Breast epithelium (tissue), 4 donors: ENCODE results near the gene ADGRL3. TPM values are rescaled to one million over a fixed set of nuclear protein-coding genes. Genes with fewer than 3 reads are reported as not detected.

Experiments
- DNase-seq, 2 donors: peaks; one replicate each; pipeline ENCODE4 v3.0.0-alpha.2; 2019; ENCODE audit warnings: low spot score in 2 of 2
- H3K27ac ChIP-seq, 2 donors: fragments of 200-600 bp; sonication (generic) in 1 of 2; one replicate each; pipeline ENCODE4 v1.5.1; 2016 to 2019; ENCODE audit warnings: mild to moderate bottlenecking in 1 of 2
- H3K27me3 ChIP-seq, 2 donors: fragments of 200-600 bp; sonication (generic) in 1 of 2; one replicate each; pipeline versions ENCODE4 v1.5.1 to v1.6.0; 2017 to 2019; ENCODE audit warnings: control low read depth in 1 of 2, mild to moderate bottlenecking in 1 of 2
- H3K36me3 ChIP-seq: fragments of 200-600 bp; one replicate; pipeline ENCODE4 v1.5.1; 2019
- H3K4me1 ChIP-seq, 2 donors: fragments of 200-600 bp; sonication (generic); one replicate each; pipeline ENCODE4 v1.5.1; 2016 to 2019; ENCODE audit warnings: control low read depth in 1 of 2
- H3K4me3 ChIP-seq, 3 donors: fragments of 200-600 bp; sonication (generic); 1 replicate in 2 of 3; 2 replicates in 1 of 3; pipeline ENCODE4 v1.5.1; 2016 to 2019; ENCODE audit warnings: mild to moderate bottlenecking in 3 of 3, moderate library complexity in 2 of 3
- H3K9me3 ChIP-seq, 2 donors: fragments of 200-600 bp; sonication (generic) in 1 of 2; one replicate each; pipeline ENCODE4 v1.5.1; 2016 to 2019; ENCODE audit warnings: control low read depth in 1 of 2
- POLR2A ChIP-seq: fragments of 450-650 bp; IDR thresholded peaks from one replicate; pipeline ENCODE4 v1.6.1; 2016; ENCODE audit warnings: antibody characterized with exemption, mild to moderate bottlenecking, moderate library complexity
- POLR2AphosphoS5 ChIP-seq, 3 donors: sonication (generic); formaldehyde crosslinking; IDR thresholded peaks; one replicate each; pipeline ENCODE4 v1.6.1; 2017; ENCODE audit warnings: antibody characterized with exemption in 3 of 3
- intact Hi-C: fragments of 100-400 bp; cut with DNase I; formaldehyde crosslinking; loops from one replicate; pipeline ENCODE4 v1.15.1; 2023; ENCODE audit warnings: low total_unique reads
- total RNA-seq, 3 donors: library from RNA; depleted of rRNA; stranded (reverse); fragments of >200 nt; gene quantifications; one replicate each; pipeline ENCODE4 v1.1.0, GENCODE V29; 2016
- TF ChIP-seq, protein P1 (sequence below), 3 donors: fragments of 450-650 bp; IDR thresholded peaks; one replicate each; pipeline ENCODE4 v1.5.1; 2016 to 2017; ENCODE audit warnings: antibody characterized with exemption in 3 of 3, mild to moderate bottlenecking in 3 of 3, moderate library complexity in 3 of 3

ADGRL3 gene
- total RNA-seq, 3 donors from 2014 or later: 4.2 to 8.2 (median 6.6) TPM

GRCh38 chr4:61603086-61603485 lies 403.0 kb downstream of the ADGRL3 start:
- H3K4me3 ChIP-seq: no peak overlapping the region
- no peaks in the 10 kb centered on the region for H3K36me3 ChIP-seq
- H3K27me3 ChIP-seq: no peaks in the 10 kb centered on the region
- H3K4me1 ChIP-seq: no peaks in the 10 kb centered on the region
- no peaks in the 10 kb centered on the region for H3K9me3 ChIP-seq
- intact Hi-C loops: no loop called here
- TF ChIP-seq POLR2A: no peak
- no peak for TF ChIP-seq POLR2AphosphoS5 (IDR thresholded peaks at IDR 0.05)
- TF ChIP-seq, protein P1, sequence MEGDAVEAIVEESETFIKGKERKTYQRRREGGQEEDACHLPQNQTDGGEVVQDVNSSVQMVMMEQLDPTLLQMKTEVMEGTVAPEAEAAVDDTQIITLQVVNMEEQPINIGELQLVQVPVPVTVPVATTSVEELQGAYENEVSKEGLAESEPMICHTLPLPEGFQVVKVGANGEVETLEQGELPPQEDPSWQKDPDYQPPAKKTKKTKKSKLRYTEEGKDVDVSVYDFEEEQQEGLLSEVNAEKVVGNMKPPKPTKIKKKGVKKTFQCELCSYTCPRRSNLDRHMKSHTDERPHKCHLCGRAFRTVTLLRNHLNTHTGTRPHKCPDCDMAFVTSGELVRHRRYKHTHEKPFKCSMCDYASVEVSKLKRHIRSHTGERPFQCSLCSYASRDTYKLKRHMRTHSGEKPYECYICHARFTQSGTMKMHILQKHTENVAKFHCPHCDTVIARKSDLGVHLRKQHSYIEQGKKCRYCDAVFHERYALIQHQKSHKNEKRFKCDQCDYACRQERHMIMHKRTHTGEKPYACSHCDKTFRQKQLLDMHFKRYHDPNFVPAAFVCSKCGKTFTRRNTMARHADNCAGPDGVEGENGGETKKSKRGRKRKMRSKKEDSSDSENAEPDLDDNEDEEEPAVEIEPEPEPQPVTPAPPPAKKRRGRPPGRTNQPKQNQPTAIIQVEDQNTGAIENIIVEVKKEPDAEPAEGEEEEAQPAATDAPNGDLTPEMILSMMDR (IDR thresholded peaks at IDR 0.05): no peak
- DNase-seq: no peak
- no peak overlapping the region for H3K27ac ChIP-seq

- Histone ChIP-seq H3K36me3 (no peaks in the 10 kb centered on the region), H3K27me3 (no peaks in the 10 kb centered on the region), H3K9me3 (no peaks in the 10 kb centered on the region), H3K27ac (no peak overlapping the region), H3K4me3 (no peak overlapping the region), H3K4me1 (no peaks in the 10 kb centered on the region)
- DNase-seq: no peak
- TF ChIP-seq POLR2A (no peak), POLR2AphosphoS5 (IDR thresholded peaks at IDR 0.05) (no peak)
- TF ChIP-seq, protein P1 (IDR thresholded peaks at IDR 0.05): no peak
- intact Hi-C loops: no loop called here
These were observed 403.9 kb downstream of the ADGRL3 start for GRCh38 chr4:61604054-61604453.

DNA sequence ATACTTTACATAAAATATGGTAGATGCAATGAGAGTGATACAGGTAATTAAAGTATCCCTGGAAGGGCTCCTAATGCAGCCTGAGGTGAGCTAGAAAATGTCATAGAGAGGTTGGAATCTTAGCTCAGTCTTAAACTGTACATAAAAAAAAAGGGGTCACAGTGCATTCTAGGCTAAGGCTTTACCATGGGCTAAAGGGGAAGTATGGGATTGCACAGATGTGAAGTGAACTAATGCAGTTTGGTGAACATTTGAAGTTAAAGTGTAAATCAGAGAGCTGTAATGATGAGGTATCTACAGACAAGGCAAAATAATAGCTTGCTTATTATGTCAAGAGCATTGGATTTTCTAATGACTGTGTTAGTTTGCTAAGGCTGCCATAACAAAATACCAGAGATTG lies 405.9 kb downstream of the ADGRL3 start:
- TF ChIP-seq POLR2AphosphoS5 (IDR thresholded peaks at IDR 0.05): no peak
- TF ChIP-seq, protein P1 (IDR thresholded peaks at IDR 0.05): no peak
- H3K27ac ChIP-seq: no peak overlapping the region
- no peaks in the 10 kb centered on the region for H3K27me3 ChIP-seq
- H3K4me3 ChIP-seq: no peak overlapping the region
- H3K36me3 ChIP-seq: no peaks in the 10 kb centered on the region
- H3K9me3 ChIP-seq: no peaks in the 10 kb centered on the region
- intact Hi-C loops: no loop called here
- DNase-seq: no peak
- no peaks in the 10 kb centered on the region for H3K4me1 ChIP-seq

DNA sequence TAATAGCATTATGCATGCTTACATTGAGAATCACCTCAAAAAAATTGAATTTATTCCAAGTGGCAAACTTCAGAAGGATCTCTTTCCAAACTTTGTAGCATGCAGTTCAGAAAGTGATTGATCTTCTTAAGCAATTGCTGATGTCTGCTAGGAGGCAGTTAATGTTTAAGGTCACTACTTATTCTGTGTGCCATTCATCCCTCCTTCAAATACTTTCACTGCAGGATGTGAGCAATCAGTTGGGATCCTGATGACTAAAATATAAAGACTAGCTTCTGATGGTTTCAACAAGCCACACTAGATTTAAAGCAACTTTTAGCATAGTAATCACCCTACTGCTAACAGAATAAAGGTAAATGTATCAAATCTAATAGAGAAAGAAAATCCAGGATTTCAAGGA lies 414.1 kb downstream of the ADGRL3 start:
- no peaks in the 10 kb centered on the region for H3K27me3 ChIP-seq
- H3K4me1 ChIP-seq: no peaks in the 10 kb centered on the region
- no peak overlapping the region for H3K27ac ChIP-seq
- intact Hi-C loops: no loop called here
- no peak for TF ChIP-seq POLR2AphosphoS5 (IDR thresholded peaks at IDR 0.05)
- TF ChIP-seq POLR2A: no peak
- TF ChIP-seq, protein P1 (IDR thresholded peaks at IDR 0.05): no peak
- H3K36me3 ChIP-seq: no peaks in the 10 kb centered on the region
- H3K9me3 ChIP-seq: no peaks in the 10 kb centered on the region
- no peak for DNase-seq
- no peak overlapping the region for H3K4me3 ChIP-seq

GRCh38 chr4:61619528-61619927 lies 419.4 kb downstream of the ADGRL3 start:
- DNase-seq: no peak
- Histone ChIP-seq H3K27ac (no peak overlapping the region), H3K36me3 (no peaks in the 10 kb centered on the region), H3K4me3 (no peak overlapping the region), H3K4me1 (no peaks in the 10 kb centered on the region), H3K27me3 (no peaks in the 10 kb centered on the region), H3K9me3 (no peaks in the 10 kb centered on the region)
- intact Hi-C loops: no loop called here
- TF ChIP-seq POLR2A (no peak), POLR2AphosphoS5 (IDR thresholded peaks at IDR 0.05) (no peak)
- TF ChIP-seq, protein P1 (IDR thresholded peaks at IDR 0.05): no peak
